ENCODE results near the gene SH3BP1.

SH3BP1 gene

DNA sequence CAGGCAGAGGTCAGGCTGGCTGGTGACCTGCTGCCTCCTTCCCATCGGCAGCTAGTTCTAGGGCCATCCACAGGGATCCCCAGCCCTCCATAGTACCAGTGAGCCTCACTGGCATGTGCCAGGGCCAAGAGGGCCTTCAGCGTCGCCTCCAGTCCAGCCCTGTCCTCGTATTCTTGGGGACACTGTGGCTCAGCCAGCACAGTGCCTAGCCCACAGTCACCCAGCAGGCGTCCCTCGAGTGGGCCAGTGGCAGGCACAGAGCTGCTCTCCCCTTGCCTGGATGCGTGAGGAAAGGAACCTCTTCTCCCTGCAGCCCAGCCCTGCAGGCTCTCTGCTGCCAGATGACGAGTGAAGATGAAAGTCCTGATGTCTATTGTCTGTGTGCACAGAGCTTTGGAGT is 10.6 kb upstream of the SH3BP1 start:
- no peak overlapping the region for H3K4me3 ChIP-seq (ENCODE audit: low read depth, low read length)
- TF ChIP-seq CTCF (IDR thresholded peaks at IDR 0.05; ENCODE audit: borderline replicate concordance, insufficient read depth, low read depth, low read length), result no peak

DNA sequence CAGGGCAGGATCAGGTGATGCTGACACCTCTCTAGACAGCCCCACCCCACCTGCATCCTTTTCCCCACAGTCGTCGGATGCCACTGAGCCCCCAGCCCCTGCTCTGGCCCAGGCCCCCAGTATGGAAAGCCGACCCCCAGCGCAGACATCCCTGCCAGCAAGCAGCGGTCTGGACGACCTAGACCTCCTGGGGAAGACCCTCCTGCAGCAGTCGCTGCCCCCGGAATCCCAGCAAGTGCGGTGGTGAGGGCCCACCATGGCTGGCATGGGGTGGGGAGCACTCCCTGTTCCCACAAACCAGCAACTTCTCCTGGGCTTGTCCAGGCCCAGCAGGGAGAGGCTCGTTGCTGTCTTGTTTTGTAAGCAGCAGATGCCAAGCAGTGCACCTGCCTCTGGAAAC is 9.5 kb upstream of the SH3BP1 start:
- no peak overlapping the region for H3K4me3 ChIP-seq (ENCODE audit: low read depth, low read length)
- TF ChIP-seq CTCF (IDR thresholded peaks at IDR 0.05; ENCODE audit: borderline replicate concordance, insufficient read depth, low read depth, low read length), result no peak

GRCh38 chr22:37630839-37631435 is 8.5 kb upstream of the SH3BP1 start:
- no peak for TF ChIP-seq CTCF (IDR thresholded peaks at IDR 0.05; ENCODE audit: borderline replicate concordance, insufficient read depth, low read depth, low read length)
- H3K4me3 ChIP-seq (ENCODE audit: low read depth, low read length), result no peak overlapping the region

- no peak for TF ChIP-seq CTCF (IDR thresholded peaks at IDR 0.05; ENCODE audit: borderline replicate concordance, insufficient read depth, low read depth, low read length)
- no peak overlapping the region for H3K4me3 ChIP-seq (ENCODE audit: low read depth, low read length)
Observed at GRCh38 chr22:37631448-37632173, 7.9 kb upstream of the SH3BP1 start.

DNA sequence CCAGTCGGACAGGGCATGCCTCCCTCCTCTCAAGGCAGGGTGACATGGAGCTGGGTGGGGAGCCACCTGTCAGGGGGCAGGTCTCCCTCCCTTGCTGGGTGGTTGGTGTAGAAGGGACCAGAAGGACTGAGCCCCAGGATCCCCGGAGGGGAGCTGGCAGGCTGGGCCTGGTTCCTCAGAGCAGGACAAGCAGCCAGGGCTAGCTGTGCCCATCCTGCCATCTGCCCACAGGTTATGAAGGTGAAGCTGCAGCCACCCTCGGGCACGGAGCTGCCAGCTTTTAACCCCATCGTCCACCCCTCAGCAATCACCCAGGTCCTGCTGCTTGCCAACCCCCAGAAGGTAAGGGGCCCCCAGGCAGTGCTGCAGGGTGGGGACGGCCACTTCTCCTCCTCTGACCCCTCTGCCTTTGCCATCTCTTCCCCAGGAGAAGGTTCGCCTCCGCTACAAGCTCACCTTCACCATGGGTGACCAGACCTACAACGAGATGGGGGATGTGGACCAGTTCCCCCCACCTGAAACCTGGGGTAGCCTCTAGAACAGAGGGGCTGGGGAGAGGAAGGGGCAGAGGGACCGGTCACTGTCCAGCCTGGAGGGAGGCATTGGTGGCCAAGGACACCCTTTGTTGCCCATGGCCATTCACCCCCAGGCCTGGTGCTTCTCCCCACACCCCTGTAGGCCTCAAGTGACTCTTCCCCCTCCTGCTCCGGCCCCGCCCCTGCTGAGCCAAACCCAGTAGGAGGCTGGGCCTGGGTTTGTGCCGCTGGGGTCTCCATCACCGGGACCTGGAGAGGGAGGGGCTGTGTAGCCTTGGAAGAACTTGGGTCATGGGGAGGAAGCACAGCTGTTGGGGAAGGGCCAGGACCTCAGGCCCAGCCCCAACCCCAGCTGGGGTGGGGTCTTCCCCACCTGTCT is 7.0 kb upstream of the SH3BP1 start:
- H3K4me3 ChIP-seq (ENCODE audit: low read depth, low read length), result no peak overlapping the region
- no peak for TF ChIP-seq CTCF (IDR thresholded peaks at IDR 0.05; ENCODE audit: borderline replicate concordance, insufficient read depth, low read depth, low read length)

DNA sequence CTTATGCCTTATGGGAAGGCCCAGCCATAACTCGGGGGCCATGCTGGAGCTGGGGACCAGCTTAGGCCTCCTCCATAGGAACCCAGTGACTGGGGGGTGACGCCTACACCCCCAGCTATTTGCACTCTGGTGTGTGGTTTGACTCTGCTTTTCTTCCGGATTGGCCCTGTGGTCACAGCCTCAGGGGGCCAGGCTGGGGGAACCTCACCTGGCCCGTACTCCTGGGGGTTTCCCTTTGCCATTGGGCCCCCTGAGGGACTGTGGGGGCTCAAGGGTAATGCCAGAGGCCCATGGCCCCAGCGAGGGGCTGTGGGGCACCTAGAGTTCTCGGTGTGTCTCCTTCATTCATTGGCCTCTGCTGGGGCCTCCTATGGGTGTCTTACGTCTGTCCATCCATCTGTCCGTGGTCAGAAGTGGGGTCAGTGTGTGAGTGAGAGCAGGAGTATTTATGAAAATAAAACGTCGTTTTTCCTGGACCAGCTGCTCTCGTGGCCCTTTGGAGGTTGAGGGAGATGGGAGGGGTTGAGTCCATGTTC is 6.3 kb upstream of the SH3BP1 start:
- H3K4me3 ChIP-seq (ENCODE audit: low read depth, low read length), result no peak overlapping the region
- no peak for TF ChIP-seq CTCF (IDR thresholded peaks at IDR 0.05; ENCODE audit: borderline replicate concordance, insufficient read depth, low read depth, low read length)

Measured in GM12875 (cell line).